MCF 10A (cell line): ENCODE measurements around the gene CYP2S1. TPM values are rescaled to one million over a fixed set of nuclear protein-coding genes. Genes with fewer than 3 reads are reported as not detected.
"Not testable (repeated sequence)": the region's sequence is repeated elsewhere in the genome, so short reads cannot be mapped to it uniquely, and the experiment has no call there.

Experiments
- BruUV-seq: library from RNA; stranded (reverse); fragments of 400-500 nt; replicated peaks from 2 replicates; lab custom pipeline; 2021; lab: Mats Ljungman, UMichigan
- CTCF ChIA-PET: fragments of 300-600 bp; sonication (Branson Sonifier 250); formaldehyde crosslinking; extraction: SDS; loops from one replicate; lab custom pipeline; 2021; ENCODE audit warnings: antibody characterized with exemption, inconsistent platforms; lab: Yijun Ruan, JAX
- POLR2A ChIA-PET: fragments of 300-600, 350-650 bp; sonication (Branson Sonifier 250); formaldehyde crosslinking; extraction: SDS; loops from one replicate; lab custom pipeline; 2020; ENCODE audit warnings: antibody characterized with exemption, inconsistent platforms; lab: Yijun Ruan, JAX
- DNase-seq: peaks from one replicate; pipeline ENCODE4 v3.0.0-alpha.2; 2018; ENCODE audit not compliant: unreplicated experiment
- H3K27ac Mint-ChIP-seq: one replicate; pipeline ENCODE4 v1.8.0; 2022; ENCODE audit warnings: mild to moderate bottlenecking, low read depth, mixed read lengths; ENCODE audit not compliant: unreplicated experiment
- H3K27me3 Mint-ChIP-seq: one replicate; pipeline ENCODE4 v1.8.0; 2022; ENCODE audit warnings: mixed read lengths; ENCODE audit not compliant: insufficient read depth, unreplicated experiment
- H3K36me3 Mint-ChIP-seq: one replicate; pipeline ENCODE4 v1.8.0; 2022; ENCODE audit warnings: mild to moderate bottlenecking, moderate library complexity, mixed read lengths; ENCODE audit not compliant: insufficient read depth, unreplicated experiment
- H3K4me1 Mint-ChIP-seq: one replicate; pipeline ENCODE4 v1.8.0; 2022; ENCODE audit warnings: mixed read lengths; ENCODE audit not compliant: insufficient read depth, unreplicated experiment
- H3K4me3 Mint-ChIP-seq: one replicate; pipeline ENCODE4 v1.8.0; 2022; ENCODE audit warnings: mild to moderate bottlenecking, moderate library complexity, mixed read lengths; ENCODE audit not compliant: unreplicated experiment
- H3K9me3 Mint-ChIP-seq: one replicate; pipeline ENCODE4 v1.8.0; 2022; ENCODE audit warnings: mixed read lengths; ENCODE audit not compliant: unreplicated experiment
- intact Hi-C: fragments of 100-400 bp; cut with micrococcal nuclease; formaldehyde crosslinking; loops from 2 replicates; pipeline ENCODE4 v1.14.1; 2022
- total RNA-seq: library from RNA; stranded (reverse); gene quantifications from 2 replicates; pipeline ENCODE4 v1.2.3, GENCODE V29; 2022
- TF ChIP-seq, protein P1 (sequence below): fragments of 200-600 bp; IDR thresholded peaks from one replicate; pipeline ENCODE4 v1.8.0; 2022; ENCODE audit warnings: antibody characterized with exemption, mild to moderate bottlenecking; ENCODE audit not compliant: unreplicated experiment

CYP2S1 gene
- total RNA-seq, 1 experiment from 2014 or later = not detected

- no TSS peak for BruUV-seq
- TF ChIP-seq, protein P1, sequence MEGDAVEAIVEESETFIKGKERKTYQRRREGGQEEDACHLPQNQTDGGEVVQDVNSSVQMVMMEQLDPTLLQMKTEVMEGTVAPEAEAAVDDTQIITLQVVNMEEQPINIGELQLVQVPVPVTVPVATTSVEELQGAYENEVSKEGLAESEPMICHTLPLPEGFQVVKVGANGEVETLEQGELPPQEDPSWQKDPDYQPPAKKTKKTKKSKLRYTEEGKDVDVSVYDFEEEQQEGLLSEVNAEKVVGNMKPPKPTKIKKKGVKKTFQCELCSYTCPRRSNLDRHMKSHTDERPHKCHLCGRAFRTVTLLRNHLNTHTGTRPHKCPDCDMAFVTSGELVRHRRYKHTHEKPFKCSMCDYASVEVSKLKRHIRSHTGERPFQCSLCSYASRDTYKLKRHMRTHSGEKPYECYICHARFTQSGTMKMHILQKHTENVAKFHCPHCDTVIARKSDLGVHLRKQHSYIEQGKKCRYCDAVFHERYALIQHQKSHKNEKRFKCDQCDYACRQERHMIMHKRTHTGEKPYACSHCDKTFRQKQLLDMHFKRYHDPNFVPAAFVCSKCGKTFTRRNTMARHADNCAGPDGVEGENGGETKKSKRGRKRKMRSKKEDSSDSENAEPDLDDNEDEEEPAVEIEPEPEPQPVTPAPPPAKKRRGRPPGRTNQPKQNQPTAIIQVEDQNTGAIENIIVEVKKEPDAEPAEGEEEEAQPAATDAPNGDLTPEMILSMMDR = no peak
- Mint-ChIP-seq H3K27me3 (no peaks in the 10 kb centered on the region), H3K4me1 (peaks cover 11% of the 10 kb centered on the region), H3K9me3 (no peaks in the 10 kb centered on the region), H3K27ac (peak overlapping the region; percentile 52), H3K36me3 (peaks cover 7% of the 10 kb centered on the region), H3K4me3 (peak overlapping the region; percentile 20)
- POLR2A ChIA-PET = interaction anchor here (0.6 to 1.0 kb wide), 6 partner anchors 18 to 457 kb away, joined by 3 to 5 read pairs (median 4); no protein-coding TSS in a partner anchor
- intact Hi-C loops = no loop called here
- DNase-seq = peak; percentile 81
- CTCF ChIA-PET = interaction anchor here (1.2 to 1.3 kb wide), 2 partner anchors 31 to 87 kb away, joined by 3 to 4 read pairs; no protein-coding TSS in a partner anchor
These were observed 16.9 kb upstream of the CYP2S1 start for GRCh38 chr19:41175801-41176777.

GRCh38 chr19:41180173-41180572 is 12.8 kb upstream of the CYP2S1 start:
- H3K27me3 Mint-ChIP-seq, H3K4me3 Mint-ChIP-seq, H3K9me3 Mint-ChIP-seq, DNase-seq, CTCF ChIA-PET, BruUV-seq, intact Hi-C loops, H3K27ac Mint-ChIP-seq, H3K36me3 Mint-ChIP-seq, POLR2A ChIA-PET: not testable (repeated sequence)
- peaks cover 11% of the 10 kb centered on the region for H3K4me1 Mint-ChIP-seq

- intact Hi-C loops = no loop called here
- H3K4me1 Mint-ChIP-seq = no peaks in the 10 kb centered on the region
- peaks cover 6% of the 10 kb centered on the region for H3K36me3 Mint-ChIP-seq
- no peak overlapping the region for H3K4me3 Mint-ChIP-seq
- TF ChIP-seq, protein P1 = no peak
- no TSS peak for BruUV-seq
- peaks cover 29% of the 10 kb centered on the region for H3K27me3 Mint-ChIP-seq
- CTCF ChIA-PET = no interaction called here
- DNase-seq = no peak
- H3K27ac Mint-ChIP-seq = no peak overlapping the region
- POLR2A ChIA-PET = no interaction called here
- no peaks in the 10 kb centered on the region for H3K9me3 Mint-ChIP-seq
These were observed 5.8 kb upstream of the CYP2S1 start for GRCh38 chr19:41186971-41187883.

DNA sequence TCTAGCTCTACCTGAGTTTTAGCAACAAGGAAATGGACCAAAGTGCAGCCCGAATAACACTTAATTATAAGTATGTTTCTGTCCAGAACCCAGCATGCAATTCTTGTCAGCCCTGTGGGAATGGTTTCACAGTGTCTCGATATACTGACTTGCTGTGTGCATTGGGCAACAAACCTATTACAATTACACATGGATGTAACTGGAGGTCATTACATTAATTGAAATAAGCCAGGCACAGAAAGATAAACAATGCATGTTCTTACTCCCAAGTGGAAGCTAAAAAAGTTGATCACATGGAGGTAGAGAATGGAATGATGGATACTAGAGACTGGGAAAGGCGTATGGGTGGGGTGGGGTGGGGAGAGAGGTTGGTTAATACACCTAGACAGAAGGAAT is 5.1 kb upstream of the CYP2S1 start:
- H3K4me3 Mint-ChIP-seq = no peak overlapping the region
- intact Hi-C loops = no loop called here
- CTCF ChIA-PET = no interaction called here
- no peaks in the 10 kb centered on the region for H3K4me1 Mint-ChIP-seq
- DNase-seq = no peak
- POLR2A ChIA-PET = no interaction called here
- BruUV-seq = no TSS peak
- TF ChIP-seq, protein P1 = no peak
- H3K9me3 Mint-ChIP-seq = no peaks in the 10 kb centered on the region
- no peak overlapping the region for H3K27ac Mint-ChIP-seq
- H3K27me3 Mint-ChIP-seq = peaks cover 35% of the 10 kb centered on the region
- H3K36me3 Mint-ChIP-seq = peaks cover 6% of the 10 kb centered on the region
